IPS-18c (cell line): Measurements from ENCODE around the gene KRT39.

ENCODE experiments used
- H3K4me3 ChIP-seq: 2 replicates; pipeline ENCODE4 v1.7.0; 2013; ENCODE audit warnings: low read depth, mild to moderate bottlenecking, low read length, moderate library complexity; ENCODE audit not compliant: insufficient read depth
- H3K9me3 ChIP-seq: one replicate; pipeline ENCODE4 v1.6.1; 2013; ENCODE audit warnings: mild to moderate bottlenecking, low read length, moderate library complexity; ENCODE audit not compliant: control insufficient read depth, insufficient read depth

Gene KRT39

GRCh38 chr17:40993084-40993483 is 26.3 kb upstream of the KRT39 start:
- Histone ChIP-seq H3K9me3 (no peaks in the 10 kb centered on the region), H3K4me3 (no peak overlapping the region)

- Histone ChIP-seq H3K4me3 (no peak overlapping the region), H3K9me3 (no peaks in the 10 kb centered on the region)
Observed at GRCh38 chr17:40992666-40993065, 25.9 kb upstream of the KRT39 start.

DNA sequence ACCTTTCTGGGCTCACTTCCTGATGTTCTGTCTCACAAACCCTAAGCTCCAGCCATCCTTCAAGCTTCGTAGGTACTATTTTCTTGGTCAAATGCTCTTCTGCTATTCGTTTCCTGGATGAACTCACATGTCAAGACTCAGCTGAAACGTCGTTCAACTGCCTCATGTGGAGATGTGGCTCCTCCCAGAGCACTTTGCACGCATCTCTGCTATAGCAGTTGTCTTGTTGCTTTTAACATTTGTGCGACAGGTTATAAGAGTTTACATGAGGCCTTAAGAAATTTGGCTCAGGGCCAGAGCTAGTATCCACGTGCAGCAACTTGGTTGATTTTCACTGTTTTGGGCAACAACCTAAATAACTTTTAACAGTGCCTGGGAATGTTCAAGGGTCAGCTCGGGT is 20.2 kb upstream of the KRT39 start:
- Histone ChIP-seq H3K9me3 (no peaks in the 10 kb centered on the region), H3K4me3 (no peak overlapping the region)

DNA sequence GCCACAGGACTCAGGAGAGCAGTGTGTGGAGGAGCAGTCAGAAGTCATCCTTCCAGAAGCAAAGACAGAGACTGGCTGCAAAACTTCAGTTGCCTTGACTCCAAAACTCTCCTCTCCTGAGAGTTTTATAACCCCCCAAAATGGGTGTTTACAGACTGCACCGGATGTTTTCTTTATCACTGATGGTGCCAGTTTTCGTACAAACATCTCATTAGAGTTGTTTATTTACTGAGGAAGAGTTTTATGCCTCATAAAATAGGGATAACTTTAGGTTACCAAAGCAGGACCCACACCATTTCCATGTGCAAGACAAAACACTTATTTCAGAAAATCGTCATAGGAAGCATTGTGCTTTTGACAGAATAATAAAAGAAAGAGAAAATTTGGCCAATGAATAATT is 17.5 kb upstream of the KRT39 start, which contains the start of gene KRT40:
Gene KRT40 (minus strand): TSS at position 101 of the 400 bp plus-strand sequence. CDS start 53 bp downstream, at position 48.
- Histone ChIP-seq H3K4me3 (no peak within 1 kb of the TSS), H3K9me3 (no peaks in the 10 kb centered on the region)

GRCh38 chr17:40981115-40981514 is 14.4 kb upstream of the KRT39 start:
- Histone ChIP-seq H3K4me3 (no peak overlapping the region), H3K9me3 (no peaks in the 10 kb centered on the region)

GRCh38 chr17:40980596-40980995 is 13.8 kb upstream of the KRT39 start:
- Histone ChIP-seq H3K9me3 (no peaks in the 10 kb centered on the region), H3K4me3 (no peak overlapping the region)

GRCh38 chr17:40980117-40980516 is 13.4 kb upstream of the KRT39 start:
- no peak overlapping the region for H3K4me3 ChIP-seq
- H3K9me3 ChIP-seq, result no peaks in the 10 kb centered on the region

GRCh38 chr17:40978575-40979151 is 11.9 kb upstream of the KRT39 start:
- H3K9me3 ChIP-seq, result no peaks in the 10 kb centered on the region
- no peak overlapping the region for H3K4me3 ChIP-seq

GRCh38 chr17:40975516-40975915 is 8.8 kb upstream of the KRT39 start:
- Histone ChIP-seq H3K4me3 (no peak overlapping the region), H3K9me3 (no peaks in the 10 kb centered on the region)

DNA sequence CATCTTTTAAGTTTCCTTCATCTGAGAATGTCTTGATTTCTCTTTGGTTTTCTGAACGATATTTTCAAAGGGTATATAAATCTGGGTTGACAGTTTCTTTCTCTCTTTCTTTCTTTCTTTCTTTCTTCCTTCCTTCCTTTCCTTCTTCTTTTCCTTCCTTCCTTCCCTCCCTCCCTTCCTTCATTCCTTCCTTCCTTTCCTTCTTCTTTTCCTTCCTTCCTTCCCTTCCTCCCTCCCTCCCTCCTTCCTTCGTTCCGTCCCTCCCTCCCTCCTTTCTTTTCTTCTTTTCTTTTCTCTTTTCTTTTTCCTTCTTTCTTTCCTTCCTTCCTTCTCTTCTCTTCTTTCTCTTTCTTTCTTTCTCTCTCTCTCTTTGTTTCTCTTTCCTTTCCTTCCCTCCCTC is 7.6 kb upstream of the KRT39 start:
- Histone ChIP-seq H3K4me3 (no peak overlapping the region), H3K9me3 (no peaks in the 10 kb centered on the region)

- H3K4me3 ChIP-seq, result no peak overlapping the region
- H3K9me3 ChIP-seq, result no peaks in the 10 kb centered on the region
Observed at GRCh38 chr17:40967582-40967981, 834 bp upstream of the KRT39 start.

- Histone ChIP-seq H3K4me3 (no peak overlapping the region), H3K9me3 (no peaks in the 10 kb centered on the region)
Observed at GRCh38 chr17:40963838-40964237, 2.9 kb downstream of the KRT39 start.

GRCh38 chr17:40962059-40962561 is 4.6 kb downstream of the KRT39 start:
- no peaks in the 10 kb centered on the region for H3K9me3 ChIP-seq
- H3K4me3 ChIP-seq, result no peak overlapping the region

DNA sequence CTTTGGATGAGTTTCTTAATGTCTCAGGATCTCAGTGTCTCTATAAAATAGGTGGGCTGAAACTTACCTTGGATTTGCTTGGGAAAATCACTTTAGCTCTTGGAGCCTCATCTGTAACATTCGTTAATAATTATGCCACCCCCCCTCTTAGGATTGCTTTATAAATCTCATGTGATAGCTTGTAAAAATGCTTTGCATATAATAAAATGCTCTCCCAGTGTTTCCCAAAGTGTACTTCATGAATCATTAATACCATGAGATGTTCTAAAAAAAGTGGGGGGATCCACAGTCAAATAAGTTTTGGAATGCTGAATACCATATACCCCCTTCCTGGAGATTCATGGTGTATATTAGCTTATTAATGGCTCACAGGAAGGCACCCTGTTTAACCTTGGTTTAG is 5.2 kb downstream of the KRT39 start:
- H3K9me3 ChIP-seq, result no peaks in the 10 kb centered on the region
- no peak overlapping the region for H3K4me3 ChIP-seq

DNA sequence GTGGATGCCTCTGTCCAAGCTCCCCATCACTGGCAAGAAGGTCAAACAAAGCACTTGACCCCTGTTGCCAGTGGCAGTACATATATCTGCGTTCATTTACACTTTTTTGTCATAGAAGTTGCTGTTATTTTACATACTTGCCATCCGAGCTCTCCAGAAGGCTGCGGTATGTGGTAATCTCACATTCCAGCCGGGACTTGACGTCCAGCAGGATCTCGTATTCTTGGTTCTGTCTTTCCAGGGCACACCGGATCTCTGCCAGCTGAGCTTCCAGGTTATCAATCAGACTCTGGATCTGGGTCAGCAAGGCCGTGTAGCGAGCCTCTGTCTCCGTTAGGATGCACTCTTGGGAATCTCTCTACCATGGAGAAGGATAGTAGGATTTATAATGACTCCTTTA is 6.6 kb downstream of the KRT39 start:
- Histone ChIP-seq H3K9me3 (no peaks in the 10 kb centered on the region), H3K4me3 (no peak overlapping the region; the same call in 1 of the 2 replicates)

DNA sequence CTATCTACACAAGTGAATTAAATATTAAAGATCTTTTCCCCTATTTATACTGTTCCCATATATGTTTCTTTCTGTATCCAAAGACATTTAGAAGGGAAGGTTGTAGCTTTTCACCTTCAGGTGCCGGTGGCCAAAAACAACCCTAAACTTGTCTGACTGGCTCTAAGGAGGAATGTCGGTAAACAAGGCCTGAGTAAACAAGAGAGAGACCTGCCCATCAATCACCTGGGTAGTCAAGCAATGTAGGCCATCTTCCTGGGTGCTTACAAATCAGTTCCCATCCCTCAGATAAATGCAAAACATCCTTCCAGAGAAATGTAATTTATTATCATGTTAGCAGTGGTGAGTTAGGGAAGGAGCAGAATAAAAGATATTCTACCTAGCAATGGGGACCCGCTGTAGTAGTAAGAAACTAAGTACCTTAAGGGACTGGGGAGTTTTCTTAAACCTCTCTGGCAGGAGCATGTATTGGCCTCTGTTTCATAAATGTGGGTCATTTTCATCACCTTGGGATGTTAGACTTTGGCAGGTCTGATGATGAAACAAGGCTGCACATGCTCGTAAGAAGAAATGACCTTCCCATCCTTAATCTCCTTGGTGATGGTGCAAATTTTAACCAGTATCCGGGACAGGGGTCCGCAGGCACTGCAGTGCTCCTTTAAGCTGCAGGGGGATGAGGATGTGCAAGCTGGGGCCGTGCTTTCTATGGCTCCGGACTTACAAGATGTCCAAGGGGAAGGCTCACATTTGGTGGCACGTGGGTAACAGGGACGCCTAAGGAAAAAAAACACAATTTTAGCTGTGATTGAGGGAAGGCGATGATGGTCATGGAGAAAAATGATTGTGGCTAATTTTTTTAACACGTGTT is 8.4 kb downstream of the KRT39 start:
- Histone ChIP-seq H3K9me3 (no peaks in the 10 kb centered on the region), H3K4me3 (no peak overlapping the region)

DNA sequence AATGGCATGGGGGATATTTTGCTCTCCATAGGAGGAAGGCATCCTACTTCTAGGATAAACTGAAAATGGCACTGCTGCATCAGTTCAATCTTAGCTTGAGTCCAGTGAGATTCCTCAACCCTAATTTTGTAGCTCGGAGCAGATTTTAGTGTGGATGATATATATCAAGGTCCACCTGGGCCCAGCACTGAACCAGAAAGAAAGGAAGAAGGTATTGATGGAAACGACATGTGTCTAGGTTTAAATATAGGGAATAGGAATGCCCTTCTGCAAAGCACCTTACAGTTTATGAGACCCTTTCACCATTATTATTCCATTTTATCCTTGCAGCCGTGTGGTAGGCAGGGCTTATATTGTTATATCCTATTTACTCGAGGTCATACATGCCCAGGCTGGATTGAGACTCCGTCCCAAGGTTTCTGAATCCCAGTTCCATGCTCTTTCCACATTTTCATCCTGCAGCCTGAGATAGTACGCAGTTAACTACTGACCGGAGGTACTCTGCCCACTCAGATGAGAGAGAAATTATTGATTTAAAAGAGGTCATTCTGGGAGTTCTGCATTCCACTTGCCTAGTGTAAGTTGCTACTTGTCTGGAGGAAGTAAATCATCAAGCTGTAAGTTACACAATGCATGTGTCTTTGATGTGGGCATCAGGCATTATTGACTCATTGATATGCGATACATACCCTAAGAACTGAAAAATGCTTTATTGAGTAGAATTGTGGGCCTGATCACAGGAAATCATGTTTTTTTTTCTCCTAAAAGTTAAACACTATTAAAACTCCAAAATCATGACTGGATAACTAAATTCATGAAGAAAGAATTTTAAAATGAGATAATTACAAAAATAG is 10.1 kb downstream of the KRT39 start:
- H3K9me3 ChIP-seq, result no peaks in the 10 kb centered on the region
- no peak overlapping the region for H3K4me3 ChIP-seq
